OCI-LY7 (cell line): ENCODE results near the gene KCNJ15. TPM values are rescaled to one million over a fixed set of nuclear protein-coding genes. Genes with fewer than 3 reads are reported as not detected.

Experiments
- BruUV-seq: library from RNA; stranded (reverse); fragments of 400-500 nt; replicated peaks from 2 replicates; lab custom pipeline; 2021; lab: Mats Ljungman, UMichigan
- CTCF ChIA-PET: fragments of 300-600 bp; sonication (Branson Sonifier 250); formaldehyde crosslinking; loops from one replicate; lab custom pipeline; 2022; ENCODE audit warnings: antibody characterized with exemption; ENCODE audit not compliant: unreplicated experiment; lab: Charles Lee
- POLR2A ChIA-PET: fragments of 300-600 bp; sonication (Branson Sonifier 250); formaldehyde crosslinking; loops from one replicate; lab custom pipeline; 2022; ENCODE audit warnings: antibody characterized with exemption; lab: Charles Lee
- DNase-seq: peaks from one replicate; pipeline ENCODE4 v3.0.0-alpha.2; 2015; ENCODE audit warnings: low spot score
- H2AFZ ChIP-seq: fragments of 200-600 bp; sonication (generic), shearing (Covaris generic); 2 replicates; pipeline ENCODE4 v1.6.1; 2014; ENCODE audit warnings: mild to moderate bottlenecking, antibody characterized with exemption, low read length, moderate library complexity
- H3K27ac ChIP-seq: fragments of 200-600 bp; sonication (generic); 2 replicates; pipeline ENCODE4 v1.5.1; 2014; ENCODE audit warnings: mixed run types, low read depth, mild to moderate bottlenecking, moderate library complexity, low read length, inconsistent platforms; ENCODE audit not compliant: poor library complexity, severe bottlenecking
- H3K36me3 ChIP-seq: fragments of 200-600 bp; sonication (generic); 2 replicates; pipeline ENCODE4 v1.6.1; 2014; ENCODE audit warnings: mild to moderate bottlenecking, antibody characterized with exemption, low read length, moderate library complexity, mixed read lengths; ENCODE audit not compliant: insufficient read depth
- H3K4me1 ChIP-seq: fragments of 200-600 bp; sonication (generic); 2 replicates; pipeline ENCODE4 v1.5.1; 2014; ENCODE audit warnings: mild to moderate bottlenecking, low read length; ENCODE audit not compliant: insufficient read depth, poor library complexity, severe bottlenecking
- H3K4me2 ChIP-seq: fragments of 200-600 bp; sonication (generic); 2 replicates; pipeline ENCODE4 v1.6.1; 2014; ENCODE audit warnings: mild to moderate bottlenecking, low read length
- H3K4me3 ChIP-seq: fragments of 200-600 bp; sonication (generic); 2 replicates; pipeline ENCODE4 v1.5.1; 2014; ENCODE audit warnings: mild to moderate bottlenecking, low read depth, low read length; ENCODE audit not compliant: poor library complexity, severe bottlenecking
- H3K79me2 ChIP-seq: fragments of 200-600 bp; sonication (generic); 2 replicates; pipeline ENCODE4 v1.6.1; 2016; ENCODE audit warnings: low read depth, mild to moderate bottlenecking, low read length, moderate library complexity, mixed read lengths; ENCODE audit not compliant: insufficient read depth
- H3K9me2 ChIP-seq: fragments of 200-600 bp; sonication (generic); 2 replicates; pipeline ENCODE4 v1.6.1; 2016; ENCODE audit warnings: mild to moderate bottlenecking, low read length, mixed read lengths; ENCODE audit not compliant: insufficient read depth
- H3K9me3 ChIP-seq: fragments of 200-600 bp; sonication (generic); 2 replicates; pipeline ENCODE4 v1.6.1; 2014; ENCODE audit warnings: mild to moderate bottlenecking, mixed run types, low read length, mixed read lengths
- H4K20me1 ChIP-seq: fragments of 200-600 bp; sonication (generic); 2 replicates; pipeline ENCODE4 v1.6.1; 2014; ENCODE audit warnings: mild to moderate bottlenecking, antibody characterized with exemption, low read length, moderate library complexity, mixed read lengths; ENCODE audit not compliant: insufficient read depth
- EZH2phosphoT487 ChIP-seq: fragments of 200-600 bp; sonication (generic); IDR thresholded peaks from 2 replicates; pipeline ENCODE4 v1.6.1; 2018; ENCODE audit warnings: low read depth, borderline replicate concordance, mild to moderate bottlenecking, mixed run types, antibody characterized with exemption, low read length, moderate library complexity, mixed read lengths
- intact Hi-C: fragments of 100-400 bp; cut with micrococcal nuclease; formaldehyde crosslinking; loops from one replicate; pipeline ENCODE4 v1.10.0; 2022; ENCODE audit not compliant: unreplicated experiment
- total RNA-seq, 2 experiments: library from RNA; depleted of rRNA in 1 of 2; stranded (reverse); fragments of >200 nt in 1 of 2; shearing (Covaris generic) in 1 of 2; gene quantifications; 2 replicates each; pipeline ENCODE4 v1.2.3, GENCODE V29; 2014 to 2022
- TF ChIP-seq, protein P1 (sequence below): fragments of 200-600 bp; sonication (generic); conservative IDR thresholded peaks from 2 replicates; pipeline ENCODE4 v1.5.1; 2014; ENCODE audit warnings: mild to moderate bottlenecking, antibody characterized with exemption, low read length, moderate library complexity, mixed read lengths

Gene KCNJ15
- total RNA-seq, 2 experiments from 2014 or later, result not detected

DNA sequence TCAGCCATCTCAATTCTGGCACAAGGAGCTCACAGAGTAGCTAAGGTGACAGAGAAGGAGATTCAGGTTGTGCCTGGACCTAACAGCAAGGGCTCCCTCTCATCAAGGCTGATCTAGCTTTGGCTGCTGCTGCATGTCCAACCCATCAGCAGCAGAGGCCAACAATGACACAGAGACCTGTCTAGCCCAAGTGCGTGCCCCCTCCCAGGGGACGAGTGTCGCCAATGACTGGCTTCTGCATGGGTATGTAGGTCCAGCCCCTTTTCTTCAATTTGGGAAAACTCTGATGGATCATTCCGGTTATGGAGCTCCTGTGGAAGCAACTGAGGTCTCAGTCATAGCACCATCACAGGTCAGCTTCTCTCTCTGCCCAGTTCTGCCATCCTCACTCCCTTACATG is 83.3 kb downstream of the KCNJ15 start:
- Histone ChIP-seq H2AFZ (no peak overlapping the region), H3K36me3 (no peaks in the 10 kb centered on the region), H3K9me2 (no peaks in the 10 kb centered on the region), H4K20me1 (no peaks in the 10 kb centered on the region), H3K9me3 (no peaks in the 10 kb centered on the region), H3K27ac (no peak overlapping the region), H3K4me2 (no peak overlapping the region), H3K79me2 (no peaks in the 10 kb centered on the region), H3K4me3 (no peak overlapping the region), H3K4me1 (no peaks in the 10 kb centered on the region)
- CTCF ChIA-PET, result no interaction called here
- intact Hi-C loops, result no loop called here
- POLR2A ChIA-PET, result no interaction called here
- BruUV-seq, result no TSS peak
- TF ChIP-seq, protein P1, sequence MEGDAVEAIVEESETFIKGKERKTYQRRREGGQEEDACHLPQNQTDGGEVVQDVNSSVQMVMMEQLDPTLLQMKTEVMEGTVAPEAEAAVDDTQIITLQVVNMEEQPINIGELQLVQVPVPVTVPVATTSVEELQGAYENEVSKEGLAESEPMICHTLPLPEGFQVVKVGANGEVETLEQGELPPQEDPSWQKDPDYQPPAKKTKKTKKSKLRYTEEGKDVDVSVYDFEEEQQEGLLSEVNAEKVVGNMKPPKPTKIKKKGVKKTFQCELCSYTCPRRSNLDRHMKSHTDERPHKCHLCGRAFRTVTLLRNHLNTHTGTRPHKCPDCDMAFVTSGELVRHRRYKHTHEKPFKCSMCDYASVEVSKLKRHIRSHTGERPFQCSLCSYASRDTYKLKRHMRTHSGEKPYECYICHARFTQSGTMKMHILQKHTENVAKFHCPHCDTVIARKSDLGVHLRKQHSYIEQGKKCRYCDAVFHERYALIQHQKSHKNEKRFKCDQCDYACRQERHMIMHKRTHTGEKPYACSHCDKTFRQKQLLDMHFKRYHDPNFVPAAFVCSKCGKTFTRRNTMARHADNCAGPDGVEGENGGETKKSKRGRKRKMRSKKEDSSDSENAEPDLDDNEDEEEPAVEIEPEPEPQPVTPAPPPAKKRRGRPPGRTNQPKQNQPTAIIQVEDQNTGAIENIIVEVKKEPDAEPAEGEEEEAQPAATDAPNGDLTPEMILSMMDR, result no peak
- no peak for TF ChIP-seq EZH2phosphoT487
- DNase-seq, result no peak

DNA sequence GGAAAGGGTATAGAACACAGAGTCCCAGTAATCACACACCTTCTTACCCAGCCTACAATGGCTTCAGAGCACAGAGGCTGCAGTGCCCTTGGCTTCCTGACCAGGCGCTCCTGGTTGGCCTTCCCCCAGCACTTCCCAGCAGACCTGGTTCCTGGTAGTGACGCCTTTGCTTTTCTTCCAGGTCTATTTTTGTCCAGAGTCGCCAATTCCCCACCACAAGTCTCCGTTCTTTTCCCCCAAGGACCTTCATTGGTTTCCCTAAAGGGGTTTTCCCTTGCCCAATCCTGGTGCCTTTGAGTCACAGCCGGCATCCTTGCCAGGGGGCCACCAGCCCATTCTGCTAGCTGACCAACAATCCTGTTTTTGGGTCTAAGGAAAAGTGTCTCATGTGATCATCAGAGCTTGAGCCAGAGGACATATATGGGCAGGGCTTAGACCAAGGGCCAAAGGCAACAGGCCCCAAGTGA is 84.8 kb downstream of the KCNJ15 start:
- intact Hi-C loops, result no loop called here
- no peaks in the 10 kb centered on the region for H3K9me2 ChIP-seq
- no peak overlapping the region for H3K4me3 ChIP-seq
- CTCF ChIA-PET, result no interaction called here
- no peaks in the 10 kb centered on the region for H3K36me3 ChIP-seq
- no peaks in the 10 kb centered on the region for H3K4me1 ChIP-seq
- H3K4me2 ChIP-seq, result no peak overlapping the region
- no peak overlapping the region for H2AFZ ChIP-seq
- H4K20me1 ChIP-seq, result no peaks in the 10 kb centered on the region
- POLR2A ChIA-PET, result no interaction called here
- no peaks in the 10 kb centered on the region for H3K79me2 ChIP-seq
- no peak for DNase-seq
- no peak overlapping the region for H3K27ac ChIP-seq
- no peak for TF ChIP-seq EZH2phosphoT487
- TF ChIP-seq, protein P1, result no peak
- no peaks in the 10 kb centered on the region for H3K9me3 ChIP-seq
- no TSS peak for BruUV-seq

GRCh38 chr21:38342739-38343138 is 85.9 kb downstream of the KCNJ15 start:
- Histone ChIP-seq H2AFZ (no peak overlapping the region), H3K4me2 (no peak overlapping the region), H3K79me2 (no peaks in the 10 kb centered on the region), H3K36me3 (no peaks in the 10 kb centered on the region), H3K9me2 (no peaks in the 10 kb centered on the region), H3K4me3 (no peak overlapping the region), H3K4me1 (no peaks in the 10 kb centered on the region), H3K9me3 (no peaks in the 10 kb centered on the region), H3K27ac (no peak overlapping the region), H4K20me1 (no peaks in the 10 kb centered on the region)
- ChIA-PET POLR2A (no interaction called here), CTCF (no interaction called here)
- intact Hi-C loops, result no loop called here
- no TSS peak for BruUV-seq
- TF ChIP-seq, protein P1, result no peak
- DNase-seq, result no peak
